ENCODE measurements around the gene OVAAL.

OVAAL gene

DNA sequence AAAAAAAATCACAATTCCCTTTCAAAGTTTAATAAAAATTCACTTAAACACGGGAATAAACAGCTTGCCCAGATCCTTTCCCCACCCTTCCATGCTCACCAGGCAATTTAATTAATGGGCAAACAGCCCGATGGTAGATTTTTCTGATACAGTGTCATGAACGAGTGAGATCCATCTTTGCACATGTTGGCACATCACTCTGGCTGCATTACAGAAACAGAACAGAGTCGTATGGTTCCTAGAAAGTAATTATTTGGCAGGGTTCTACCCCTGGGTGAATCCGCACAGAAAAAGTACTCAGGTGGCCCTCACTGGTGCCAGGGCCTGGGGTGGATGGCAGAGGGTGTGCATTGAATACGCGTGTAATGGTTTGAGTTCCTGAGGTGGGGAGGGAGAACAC is 24.6 kb upstream of the OVAAL start:
- Histone ChIP-seq H3K36me3 (no peaks in the 10 kb centered on the region), H3K27ac (no peak overlapping the region), H3K27me3 (ENCODE audit: insufficient read depth, low read depth, severe bottlenecking) (no peaks in the 10 kb centered on the region), H3K4me3 (ENCODE audit: low read depth, low read length) (no peak overlapping the region), H3K9me3 (ENCODE audit: severe bottlenecking) (no peaks in the 10 kb centered on the region)
- TF ChIP-seq, protein P1, sequence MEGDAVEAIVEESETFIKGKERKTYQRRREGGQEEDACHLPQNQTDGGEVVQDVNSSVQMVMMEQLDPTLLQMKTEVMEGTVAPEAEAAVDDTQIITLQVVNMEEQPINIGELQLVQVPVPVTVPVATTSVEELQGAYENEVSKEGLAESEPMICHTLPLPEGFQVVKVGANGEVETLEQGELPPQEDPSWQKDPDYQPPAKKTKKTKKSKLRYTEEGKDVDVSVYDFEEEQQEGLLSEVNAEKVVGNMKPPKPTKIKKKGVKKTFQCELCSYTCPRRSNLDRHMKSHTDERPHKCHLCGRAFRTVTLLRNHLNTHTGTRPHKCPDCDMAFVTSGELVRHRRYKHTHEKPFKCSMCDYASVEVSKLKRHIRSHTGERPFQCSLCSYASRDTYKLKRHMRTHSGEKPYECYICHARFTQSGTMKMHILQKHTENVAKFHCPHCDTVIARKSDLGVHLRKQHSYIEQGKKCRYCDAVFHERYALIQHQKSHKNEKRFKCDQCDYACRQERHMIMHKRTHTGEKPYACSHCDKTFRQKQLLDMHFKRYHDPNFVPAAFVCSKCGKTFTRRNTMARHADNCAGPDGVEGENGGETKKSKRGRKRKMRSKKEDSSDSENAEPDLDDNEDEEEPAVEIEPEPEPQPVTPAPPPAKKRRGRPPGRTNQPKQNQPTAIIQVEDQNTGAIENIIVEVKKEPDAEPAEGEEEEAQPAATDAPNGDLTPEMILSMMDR (IDR thresholded peaks at IDR 0.05; ENCODE audit: low read depth, low read length): no peak
- no peak for DNase-seq

DNA sequence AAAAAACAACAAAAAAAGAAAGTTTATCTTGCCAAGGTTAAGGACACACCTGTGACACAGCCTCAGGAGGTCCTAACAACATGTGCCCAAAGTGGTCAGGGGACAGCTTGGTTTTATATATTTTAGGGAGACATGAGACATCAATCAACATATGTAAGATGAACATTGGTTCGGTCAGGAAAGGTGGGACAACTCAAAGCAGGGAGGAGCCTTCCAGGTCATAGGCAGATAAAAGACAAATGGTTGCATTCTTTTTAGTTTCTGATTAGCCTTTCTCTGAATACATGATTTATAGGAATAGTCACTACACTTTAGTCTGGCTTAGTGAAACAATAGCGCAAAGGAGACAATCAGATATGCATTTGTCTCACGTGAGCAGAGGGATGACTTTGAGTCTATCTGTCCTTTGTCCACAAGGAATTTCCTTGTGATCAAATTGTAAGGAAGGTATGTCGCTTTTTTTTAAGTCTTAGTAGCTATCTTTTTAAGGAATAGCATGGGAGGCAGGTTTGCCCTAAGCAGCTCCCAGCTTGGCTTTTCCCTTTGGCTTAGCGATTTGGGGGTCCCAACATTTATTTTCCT is 23.3 kb upstream of the OVAAL start:
- H3K27ac ChIP-seq: no peak overlapping the region
- no peak overlapping the region for H3K4me3 ChIP-seq (ENCODE audit: low read depth, low read length)
- TF ChIP-seq, protein P1 (IDR thresholded peaks at IDR 0.05; ENCODE audit: low read depth, low read length): no peak
- H3K27me3 ChIP-seq (ENCODE audit: insufficient read depth, low read depth, severe bottlenecking): no peaks in the 10 kb centered on the region
- no peak for DNase-seq
- no peaks in the 10 kb centered on the region for H3K9me3 ChIP-seq (ENCODE audit: severe bottlenecking)
- H3K36me3 ChIP-seq: no peaks in the 10 kb centered on the region

DNA sequence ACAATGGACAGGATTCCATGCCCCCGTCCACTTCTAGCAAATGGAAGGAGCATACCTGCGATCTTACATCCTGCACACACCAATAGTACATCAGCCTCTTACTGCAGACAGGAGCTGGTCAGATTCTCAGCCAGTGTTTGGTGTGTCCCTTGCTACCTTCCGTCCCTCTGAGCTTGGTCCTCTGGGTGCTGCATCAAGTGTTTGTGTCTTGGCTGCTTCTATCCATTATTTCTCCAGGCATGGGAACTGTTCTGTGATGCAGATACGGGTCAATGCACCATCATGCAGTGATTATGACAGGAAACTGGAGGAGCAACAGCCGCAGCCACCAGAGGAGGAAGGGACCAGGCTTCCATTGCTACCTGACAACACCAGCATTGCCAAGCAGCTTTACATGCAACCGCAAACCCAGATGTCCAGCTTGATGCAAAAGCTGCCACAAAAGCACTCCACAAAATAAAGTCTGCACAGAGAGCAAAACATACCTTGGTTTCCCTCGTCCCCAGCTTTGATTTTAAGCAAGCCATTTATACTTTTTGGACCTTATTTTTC is 21.9 kb upstream of the OVAAL start:
- TF ChIP-seq, protein P1 (IDR thresholded peaks at IDR 0.05; ENCODE audit: low read depth, low read length): no peak
- Histone ChIP-seq H3K27me3 (ENCODE audit: insufficient read depth, low read depth, severe bottlenecking) (no peaks in the 10 kb centered on the region), H3K4me3 (ENCODE audit: low read depth, low read length) (no peak overlapping the region), H3K27ac (no peak overlapping the region), H3K9me3 (ENCODE audit: severe bottlenecking) (no peaks in the 10 kb centered on the region), H3K36me3 (no peaks in the 10 kb centered on the region)
- no peak for DNase-seq

DNA sequence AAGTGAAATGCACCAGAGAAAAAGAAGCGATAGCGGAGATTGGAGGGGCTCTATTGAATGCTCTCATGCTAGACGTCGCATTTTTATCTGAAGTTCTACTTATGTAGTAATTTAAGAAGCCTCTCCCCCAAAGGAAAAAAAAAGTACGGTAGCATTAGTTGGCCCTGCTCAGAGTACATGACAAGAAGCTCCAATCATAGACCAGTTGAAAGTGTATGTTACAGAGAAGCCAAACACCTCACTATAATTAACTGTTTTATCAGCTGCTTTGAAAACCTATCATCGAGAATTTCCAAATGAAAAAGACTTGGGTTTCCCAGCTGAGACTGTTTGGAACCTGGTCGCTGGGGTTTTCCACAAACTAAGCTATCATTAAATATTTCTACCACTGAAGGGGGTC is 19.6 kb upstream of the OVAAL start:
- no peak for DNase-seq
- Histone ChIP-seq H3K4me3 (ENCODE audit: low read depth, low read length) (no peak overlapping the region), H3K27ac (no peak overlapping the region), H3K9me3 (ENCODE audit: severe bottlenecking) (no peaks in the 10 kb centered on the region), H3K27me3 (ENCODE audit: insufficient read depth, low read depth, severe bottlenecking) (no peaks in the 10 kb centered on the region), H3K36me3 (no peaks in the 10 kb centered on the region)
- TF ChIP-seq, protein P1 (IDR thresholded peaks at IDR 0.05; ENCODE audit: low read depth, low read length): no peak

DNA sequence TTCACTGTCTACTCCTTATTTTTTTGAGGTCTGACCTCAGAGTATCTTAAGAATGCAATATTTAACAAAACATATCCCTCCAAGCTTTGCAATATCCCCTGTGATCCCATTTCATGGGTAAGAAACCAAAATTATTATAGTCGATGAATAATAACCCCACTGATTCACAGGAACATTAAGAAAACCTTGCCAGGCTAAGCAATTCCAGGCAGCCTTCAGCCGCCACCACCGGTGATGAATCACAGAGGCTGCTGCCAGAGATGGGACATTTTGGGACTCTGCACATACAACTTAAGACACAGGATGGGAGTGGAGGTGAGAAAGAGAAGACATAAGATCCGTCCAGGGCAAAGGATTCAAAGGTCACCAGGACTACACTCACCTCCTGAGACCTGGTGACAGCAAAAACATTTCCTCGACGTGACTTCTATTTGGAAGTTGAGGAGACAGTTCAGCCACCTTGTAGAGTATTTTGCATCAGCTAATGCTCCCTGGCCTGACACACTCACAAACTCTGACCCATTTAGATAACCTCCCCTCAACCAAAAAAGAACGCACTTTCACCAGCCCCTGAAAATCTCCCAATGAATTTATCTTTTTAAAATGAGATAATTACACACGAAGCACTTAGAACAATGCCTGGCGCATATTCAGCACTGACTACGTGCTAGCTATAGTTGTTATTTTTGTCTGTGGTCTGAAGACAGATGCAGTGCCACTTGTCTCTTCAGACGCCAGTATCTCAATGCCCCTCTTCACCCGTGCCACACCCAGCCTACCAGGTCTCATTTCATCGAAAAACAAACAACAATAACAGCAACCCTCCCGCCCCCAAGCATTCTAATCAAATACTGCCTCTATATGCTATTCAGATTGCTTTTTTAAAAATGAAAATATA is 17.8 kb upstream of the OVAAL start:
- TF ChIP-seq, protein P1 (IDR thresholded peaks at IDR 0.05; ENCODE audit: low read depth, low read length): no peak
- Histone ChIP-seq H3K4me3 (ENCODE audit: low read depth, low read length) (no peak overlapping the region), H3K27ac (no peak overlapping the region), H3K27me3 (ENCODE audit: insufficient read depth, low read depth, severe bottlenecking) (no peaks in the 10 kb centered on the region), H3K9me3 (ENCODE audit: severe bottlenecking) (no peaks in the 10 kb centered on the region), H3K36me3 (no peaks in the 10 kb centered on the region)
- DNase-seq: no peak

Measured in WERI-Rb-1 (cell line).